ENCODE results near the gene PID1. TPM values are rescaled to one million over a fixed set of nuclear protein-coding genes. Genes with fewer than 3 reads are reported as not detected.
"Not testable (repeated sequence)": the region's sequence is repeated elsewhere in the genome, so short reads cannot be mapped to it uniquely, and the experiment has no call there.

PID1 gene
- polyA plus RNA-seq, 4 donors, result 4.8 to 8.9 (median 7.3) TPM

DNA sequence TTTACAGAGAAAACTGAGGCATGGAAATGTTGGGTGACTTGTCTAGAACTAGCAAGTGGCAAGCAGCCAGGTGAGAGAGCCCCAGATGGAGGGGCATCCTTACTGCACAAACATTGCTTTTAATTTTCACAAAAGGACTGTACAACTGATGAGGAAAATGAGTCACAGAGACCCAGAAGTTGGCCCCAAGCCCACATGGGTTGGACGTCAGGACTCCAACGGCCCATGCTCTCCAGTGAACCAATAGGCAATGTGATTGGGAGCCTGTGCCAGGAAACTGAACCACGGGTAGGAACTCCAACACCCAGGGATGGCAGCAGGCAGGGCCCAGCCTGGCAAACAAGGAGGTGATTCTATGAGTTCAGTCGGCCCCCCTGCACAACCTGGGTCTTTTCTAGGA is 50.8 kb downstream of the PID1 start:
- no peak for DNase-seq (ENCODE audit: low read depth in 4 of 4, low spot score in 2 of 4)

GRCh38 chr2:229218329-229218921 is 52.7 kb downstream of the PID1 start:
- no peak for DNase-seq (ENCODE audit: low read depth in 4 of 4, low spot score in 2 of 4)

DNA sequence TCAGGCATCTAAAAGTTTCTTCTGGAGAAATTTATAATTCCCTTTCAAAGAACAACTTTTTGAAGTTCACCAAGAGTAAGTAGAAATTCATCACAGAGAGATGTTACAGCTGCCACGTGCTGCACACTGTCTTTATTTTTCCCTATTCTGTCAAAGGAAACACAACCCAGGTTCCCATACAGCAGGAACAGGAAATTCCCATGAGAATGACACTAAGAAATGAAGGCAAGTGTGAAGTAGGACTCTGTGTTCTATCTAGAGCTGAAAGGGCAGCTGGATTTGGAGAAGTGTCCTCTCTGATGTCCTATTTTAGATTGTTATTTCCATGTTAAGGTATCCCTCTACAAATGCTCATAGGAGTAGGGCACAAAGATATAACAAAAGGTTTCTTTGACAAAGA is 58.8 kb downstream of the PID1 start:
- no peak for DNase-seq (ENCODE audit: low read depth in 4 of 4, low spot score in 2 of 4)

DNA sequence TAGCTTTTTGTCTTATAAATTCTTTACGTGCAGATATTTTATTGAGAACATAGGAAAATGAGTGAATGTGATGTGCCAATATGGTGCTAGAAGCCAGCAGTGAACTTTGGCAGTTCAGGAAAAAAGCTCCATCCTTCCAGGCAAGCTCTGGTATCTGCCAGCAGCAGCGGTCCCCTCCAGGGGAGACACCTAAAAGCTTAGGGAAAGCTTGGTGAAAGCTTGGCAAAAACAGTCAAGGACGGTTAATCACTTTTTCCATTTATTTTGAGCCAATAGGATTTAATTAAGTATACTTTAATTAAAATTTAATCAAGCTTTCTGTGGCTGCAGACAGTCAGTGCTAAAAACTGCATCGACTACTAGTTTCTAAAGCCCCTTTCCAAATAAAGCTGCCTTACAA is 60.4 kb downstream of the PID1 start:
- no peak for DNase-seq (ENCODE audit: low read depth in 4 of 4, low spot score in 2 of 4)

- no peak for DNase-seq (ENCODE audit: low read depth in 4 of 4, low spot score in 2 of 4)
Observed at GRCh38 chr2:229206548-229206947, 64.5 kb downstream of the PID1 start.

GRCh38 chr2:229205704-229206103 is 65.4 kb downstream of the PID1 start:
- no peak for DNase-seq (ENCODE audit: low read depth in 4 of 4, low spot score in 2 of 4)

DNA sequence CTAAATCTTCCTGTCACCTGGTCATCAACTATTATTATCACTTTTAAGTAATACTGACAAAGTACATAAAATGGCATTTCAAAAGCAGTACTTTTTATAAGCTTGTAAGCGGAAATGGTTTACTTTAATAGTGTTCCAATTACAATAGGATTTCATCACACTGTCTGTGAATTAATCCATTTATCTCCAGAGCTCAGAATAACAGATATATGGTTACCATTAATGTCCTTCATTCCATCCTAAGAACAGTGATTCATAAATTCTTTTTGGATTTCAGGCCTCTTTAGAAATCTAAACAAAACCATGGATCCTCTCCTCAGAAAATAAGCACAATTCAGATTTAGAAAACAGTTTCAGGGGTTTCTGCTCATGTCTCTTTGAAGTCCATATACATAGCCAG is 68.4 kb downstream of the PID1 start:
- DNase-seq (ENCODE audit: low read depth in 4 of 4, low spot score in 2 of 4), result no peak

DNA sequence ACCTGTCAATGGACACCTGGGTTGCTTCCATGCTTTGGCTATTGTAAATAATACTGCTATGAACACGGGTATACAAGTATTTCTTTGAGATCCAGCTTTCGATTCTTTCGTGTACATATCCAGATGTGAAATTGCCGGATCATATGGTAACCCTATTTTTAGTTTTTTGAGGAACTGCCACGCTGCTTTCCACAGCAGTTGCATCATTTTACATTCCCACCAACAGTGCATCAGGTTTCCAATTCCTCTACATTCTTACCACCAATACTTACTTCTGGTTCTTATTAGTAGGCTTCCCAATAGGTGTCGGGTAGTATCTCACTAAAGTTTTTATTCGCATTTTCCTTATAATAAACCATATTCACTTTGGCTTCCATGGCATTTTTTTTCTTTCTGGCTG is 69.6 kb downstream of the PID1 start:
- no peak for DNase-seq (ENCODE audit: low read depth in 4 of 4, low spot score in 2 of 4)

DNA sequence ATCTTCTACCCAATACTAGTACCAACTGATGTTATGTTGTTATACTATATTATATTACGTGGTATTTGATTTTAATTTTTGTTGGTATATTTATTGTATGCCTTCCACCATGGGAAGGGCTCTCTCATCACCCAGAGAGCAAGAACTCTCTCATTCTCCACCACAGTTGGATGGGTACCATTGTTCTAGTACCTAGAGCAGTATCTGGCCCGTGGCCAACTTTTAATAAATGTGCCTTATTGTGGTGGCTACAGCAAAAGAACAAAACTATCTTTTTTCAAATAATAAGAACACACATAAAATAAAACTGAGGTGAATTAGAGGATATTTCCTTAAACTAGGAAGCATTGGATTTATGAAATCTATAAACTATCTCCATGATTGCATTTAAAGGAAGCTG is 71.8 kb downstream of the PID1 start:
- no peak for DNase-seq (ENCODE audit: low read depth in 4 of 4, low spot score in 2 of 4)

DNA sequence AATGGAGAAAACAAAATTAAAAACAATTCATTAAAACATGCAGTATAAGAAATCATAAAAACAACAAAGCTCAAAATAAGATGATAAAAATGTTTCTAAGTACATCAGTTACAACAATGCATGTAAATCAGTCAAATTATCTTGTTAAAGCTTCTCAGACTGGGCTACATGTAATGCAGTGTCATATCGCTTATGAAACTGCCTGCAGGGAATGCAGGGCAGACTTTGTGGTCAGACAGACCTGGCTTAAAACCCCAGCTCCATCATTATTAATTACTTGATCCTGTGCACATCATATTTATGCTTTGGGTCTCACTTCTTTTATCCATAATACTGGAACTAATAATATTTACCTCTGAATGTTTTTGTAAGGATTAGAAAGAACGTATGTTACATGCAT is 74.6 kb downstream of the PID1 start:
- no peak for DNase-seq (ENCODE audit: low read depth in 4 of 4, low spot score in 2 of 4)

DNA sequence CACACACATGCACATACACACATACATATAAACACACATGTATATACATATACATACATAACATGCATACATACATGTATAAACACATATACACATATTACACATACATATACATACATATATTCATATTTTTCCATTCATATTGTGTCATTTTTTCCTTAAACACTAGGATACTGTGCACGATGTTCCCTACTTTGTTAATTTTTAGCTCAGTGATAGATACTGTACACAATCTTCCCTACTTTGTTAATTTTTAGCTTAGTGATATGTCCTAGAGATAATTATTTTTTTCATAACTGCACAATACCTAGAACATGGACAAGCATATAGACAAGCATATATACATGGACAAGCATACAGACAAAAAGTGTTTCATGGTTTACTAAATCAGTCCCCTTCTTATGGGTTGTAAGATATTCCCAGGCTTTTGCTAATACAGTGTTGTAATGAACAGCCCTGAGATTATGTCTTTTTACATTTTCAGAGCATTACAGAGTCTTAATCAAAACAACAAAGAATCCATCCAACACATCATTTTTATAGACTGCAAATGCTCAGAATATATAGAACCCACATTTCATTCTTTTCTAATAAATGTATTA is 75.6 kb downstream of the PID1 start:
- no peak for DNase-seq (ENCODE audit: low read depth in 4 of 4, low spot score in 2 of 4)

GRCh38 chr2:229193281-229193680 is 77.8 kb downstream of the PID1 start:
- no peak for DNase-seq (ENCODE audit: low read depth in 4 of 4, low spot score in 2 of 4)

DNA sequence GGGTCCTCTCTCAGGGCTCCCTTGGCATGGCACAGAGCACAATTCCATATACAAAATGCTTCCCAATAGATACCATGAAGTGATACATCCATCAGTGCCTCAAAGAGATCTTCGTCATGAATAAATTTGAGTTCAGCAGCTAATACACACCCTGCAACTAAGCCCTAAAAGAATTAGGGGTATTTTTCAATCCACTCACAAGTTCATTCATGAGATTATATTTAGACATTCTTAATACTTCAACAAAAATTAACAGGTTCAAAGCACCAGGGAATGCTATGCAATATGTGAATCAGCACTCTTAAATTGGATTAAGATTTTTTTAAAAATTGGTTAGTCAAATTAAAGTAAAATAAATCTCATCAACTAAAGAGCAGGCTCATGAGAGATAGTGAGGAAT is 79.7 kb downstream of the PID1 start:
- no peak for DNase-seq (ENCODE audit: low read depth in 4 of 4, low spot score in 2 of 4)

DNA sequence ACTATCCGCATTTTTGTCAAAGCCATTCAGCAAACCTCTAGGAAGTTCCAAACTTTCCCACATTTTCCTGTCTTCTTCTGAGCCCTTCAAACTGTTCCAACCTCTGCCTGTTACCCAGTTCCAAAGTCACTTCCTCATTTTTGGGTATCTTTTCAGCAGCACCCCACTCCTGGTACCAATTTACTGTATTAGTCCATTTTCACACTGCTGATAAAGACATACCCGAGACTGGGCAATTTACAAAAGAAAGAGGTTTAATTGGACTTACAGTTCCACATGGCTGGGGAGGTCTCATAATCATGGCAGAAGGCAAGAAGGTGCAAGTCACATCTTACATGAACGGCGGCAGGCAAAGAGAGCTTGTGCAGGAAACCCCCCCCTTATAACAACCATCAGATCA is 84.0 kb downstream of the PID1 start:
- not testable (repeated sequence) for DNase-seq (ENCODE audit: low read depth in 4 of 4, low spot score in 2 of 4)

DNA sequence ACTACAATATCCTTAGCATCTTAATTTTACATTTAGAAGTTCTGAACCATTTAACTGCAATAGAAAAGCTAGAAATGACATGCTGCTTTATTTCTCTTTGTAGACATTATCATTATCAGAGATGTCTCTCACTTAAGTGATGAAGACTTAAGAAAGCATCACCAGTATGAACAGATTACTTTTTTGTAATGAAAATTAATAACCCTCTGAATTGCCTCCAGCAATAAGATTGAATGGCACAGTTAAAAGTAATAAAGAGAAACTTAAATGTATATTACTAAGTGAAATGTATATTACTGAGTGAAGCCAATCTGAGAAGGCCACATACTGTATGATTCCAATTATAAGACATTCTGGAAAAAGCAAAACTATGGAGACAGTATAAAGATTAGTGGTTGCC is 89.4 kb downstream of the PID1 start:
- DNase-seq (ENCODE audit: low read depth in 4 of 4, low spot score in 2 of 4), result no peak

DNA sequence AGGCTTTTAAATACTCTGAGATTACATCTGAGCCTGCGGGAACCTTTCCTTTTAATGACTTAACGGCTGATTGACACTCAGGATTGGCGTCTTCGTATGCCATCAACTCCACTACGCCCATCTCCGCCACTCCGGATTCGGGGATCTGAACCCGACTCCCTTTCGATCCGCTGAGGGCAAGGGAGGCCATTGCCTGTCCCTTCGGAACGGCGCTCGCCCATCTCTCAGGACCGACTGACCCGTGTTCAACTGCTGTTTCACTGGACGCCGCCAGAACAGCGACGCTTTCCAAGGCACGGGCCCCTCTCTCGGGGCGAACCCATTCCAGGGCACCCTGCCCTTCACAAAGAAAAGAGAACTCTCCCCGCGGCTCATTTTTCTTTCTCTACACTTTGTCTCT is 90.4 kb downstream of the PID1 start:
- no peak for DNase-seq (ENCODE audit: low read depth in 4 of 4, low spot score in 2 of 4)

DNA sequence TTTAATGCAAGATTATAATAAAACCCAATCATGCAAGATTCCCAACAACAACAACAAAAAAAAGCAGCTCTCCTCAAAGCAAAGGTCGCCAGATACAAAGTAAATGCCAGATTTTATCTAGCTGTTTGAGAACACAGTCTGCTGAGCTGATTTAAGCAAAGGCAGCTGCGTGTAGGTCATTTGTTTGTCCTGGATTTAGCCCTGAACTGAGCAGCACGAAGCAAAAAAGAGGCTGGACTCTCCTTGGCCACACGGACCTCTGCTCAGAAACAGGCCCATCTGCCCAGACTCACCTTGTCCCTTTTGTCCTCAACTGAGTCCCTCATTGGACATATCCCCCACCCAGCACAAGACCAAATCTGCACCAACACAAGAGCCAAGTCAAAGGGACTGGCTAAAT is 91.5 kb downstream of the PID1 start:
- DNase-seq (ENCODE audit: low read depth in 4 of 4, low spot score in 2 of 4), result no peak

DNA sequence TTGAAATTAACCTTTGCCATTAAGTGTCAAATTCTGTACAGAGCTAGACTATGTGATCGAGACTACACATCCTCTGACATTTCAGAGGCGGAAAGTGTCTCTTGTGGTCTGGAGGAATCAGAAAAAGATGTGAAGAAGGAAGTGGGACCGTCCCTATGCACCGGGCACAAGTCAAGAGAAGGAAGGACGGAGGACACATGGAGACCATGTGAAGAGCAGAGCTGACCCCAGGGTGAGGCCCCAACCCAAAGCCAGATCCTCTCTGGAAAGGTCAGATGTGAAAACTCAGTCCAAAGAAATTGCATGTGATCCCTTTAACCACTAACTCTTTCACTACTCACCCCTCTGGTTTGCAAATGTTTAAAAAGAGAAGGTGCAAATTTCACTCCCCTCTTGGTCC is 92.4 kb downstream of the PID1 start:
- DNase-seq (ENCODE audit: low read depth in 4 of 4, low spot score in 2 of 4), result no peak

DNA sequence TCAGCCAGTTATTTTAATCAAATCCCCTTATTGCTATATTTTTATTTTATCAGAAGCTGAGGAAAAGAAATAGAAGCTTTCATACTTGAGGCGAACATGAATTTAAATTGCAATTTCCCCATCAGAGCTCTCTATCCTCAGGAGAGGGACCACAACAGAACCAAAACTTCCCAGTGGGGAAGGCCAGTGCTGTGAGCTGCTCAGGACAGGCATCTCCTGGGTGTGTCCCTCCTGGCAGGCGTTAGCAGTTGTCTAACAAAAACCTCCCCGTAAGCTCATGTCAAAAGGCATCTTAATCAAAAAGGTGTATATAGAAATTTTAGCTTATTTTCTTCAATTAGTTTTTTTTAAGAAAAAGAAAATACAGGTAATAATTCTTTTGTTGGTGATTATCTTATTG is 93.0 kb downstream of the PID1 start:
- DNase-seq (ENCODE audit: low read depth in 4 of 4, low spot score in 2 of 4), result no peak

GRCh38 chr2:229176136-229176535 is 95.0 kb downstream of the PID1 start:
- DNase-seq (ENCODE audit: low read depth in 4 of 4, low spot score in 2 of 4), result no peak

- no peak for DNase-seq (ENCODE audit: low read depth in 4 of 4, low spot score in 2 of 4)
Observed at GRCh38 chr2:229175497-229175863, 95.6 kb downstream of the PID1 start.

- DNase-seq (ENCODE audit: low read depth in 4 of 4, low spot score in 2 of 4), result no peak
Observed at GRCh38 chr2:229174794-229175496, 96.1 kb downstream of the PID1 start.
